Neural crest cell (in vitro differentiated cells): ENCODE results near the gene SMURF2. TPM values are rescaled to one million over a fixed set of nuclear protein-coding genes. Genes with fewer than 3 reads are reported as not detected.

ENCODE experiments used
- DNase-seq: peaks from one replicate; pipeline ENCODE4 v3.0.0; 2021; ENCODE audit warnings: low read depth, mixed read lengths, low spot score
- H3K27ac Mint-ChIP-seq: one replicate; pipeline ENCODE4 v1.8.0; 2021; ENCODE audit warnings: mild to moderate bottlenecking, mixed read lengths; ENCODE audit not compliant: unreplicated experiment
- H3K27me3 Mint-ChIP-seq: 2 replicates; pipeline ENCODE4 v1.8.0; 2021; ENCODE audit warnings: low read depth, mild to moderate bottlenecking, mixed read lengths
- H3K36me3 Mint-ChIP-seq: 2 replicates; pipeline ENCODE4 v1.8.0; 2021; ENCODE audit warnings: low read depth, mild to moderate bottlenecking, mixed read lengths
- H3K4me1 Mint-ChIP-seq: 2 replicates; pipeline ENCODE4 v1.8.0; 2021; ENCODE audit warnings: mixed read lengths
- H3K4me3 Mint-ChIP-seq: one replicate; pipeline ENCODE4 v1.8.0; 2021; ENCODE audit warnings: mild to moderate bottlenecking, mixed read lengths
- H3K9me3 Mint-ChIP-seq: 2 replicates; pipeline ENCODE4 v1.8.0; 2021; ENCODE audit warnings: mixed read lengths
- CTCF ChIP-seq: fragments of 200-600 bp; sonication (generic); conservative IDR thresholded peaks from 2 replicates; pipeline ENCODE4 v1.5.0; 2021; ENCODE audit warnings: antibody characterized with exemption, mild to moderate bottlenecking
- total RNA-seq: library from RNA; stranded (reverse); gene quantifications from 2 replicates; pipeline ENCODE4 v1.2.1, GENCODE V29; 2021

Gene SMURF2
- total RNA-seq, 1 donor from 2014 or later: 32.7 TPM

- no peak for DNase-seq
- Mint-ChIP-seq H3K36me3 (no peaks in the 10 kb centered on the region), H3K27ac (peak overlapping the region; percentile 78), H3K4me1 (peaks cover 16% of the 10 kb centered on the region), H3K27me3 (no peaks in the 10 kb centered on the region), H3K4me3 (no peak overlapping the region), H3K9me3 (no peaks in the 10 kb centered on the region)
- no peak for TF ChIP-seq CTCF
Observed at GRCh38 chr17:64632194-64632593, 29.9 kb downstream of the SMURF2 start.

DNA sequence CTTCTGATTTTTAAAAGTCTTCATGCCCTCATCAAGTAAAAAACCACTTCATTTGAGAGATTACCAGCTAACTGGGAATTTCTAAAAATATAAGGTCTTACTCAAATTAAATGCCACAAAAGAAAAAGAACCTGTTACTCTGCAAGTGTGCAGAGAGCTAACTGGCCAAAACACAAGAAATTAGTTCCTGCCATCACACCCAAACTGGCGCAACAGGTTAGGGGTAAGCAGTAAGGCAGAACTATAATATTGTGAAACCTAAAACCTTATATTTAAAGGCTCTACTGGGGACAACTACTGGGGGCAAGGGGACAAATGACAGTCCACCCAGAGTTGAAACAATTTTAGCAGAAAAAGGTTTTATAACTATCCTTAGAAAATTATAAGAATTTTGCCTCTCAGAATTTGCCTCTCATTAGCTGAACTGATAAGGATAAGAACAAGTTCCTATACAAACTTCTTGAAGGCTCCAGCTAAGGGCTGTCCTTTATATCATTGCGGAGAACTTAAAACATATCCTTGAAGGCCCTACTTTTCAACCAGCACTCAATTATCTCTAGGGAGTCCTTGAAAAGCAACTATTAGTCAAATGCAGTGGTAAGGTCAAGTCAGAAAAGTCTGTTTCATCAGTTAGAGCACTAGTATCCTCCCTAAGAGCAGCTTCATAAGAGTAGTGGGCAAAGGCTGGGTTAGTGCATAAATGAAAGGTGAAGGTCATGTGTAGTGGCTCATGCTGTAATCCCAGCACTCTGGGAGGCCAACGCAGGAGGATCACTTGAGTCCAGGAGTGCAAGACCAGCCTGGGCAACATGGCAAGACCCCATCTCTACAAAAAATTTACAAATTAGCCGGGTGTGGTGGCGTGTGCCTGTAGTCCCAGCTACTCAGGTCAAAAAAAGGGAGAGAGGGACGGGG lies 31.5 kb downstream of the SMURF2 start:
- H3K36me3 Mint-ChIP-seq: peaks cover 3% of the 10 kb centered on the region
- H3K27ac Mint-ChIP-seq: no peak overlapping the region

GRCh38 chr17:64628641-64629040 lies 33.5 kb downstream of the SMURF2 start:
- no peaks in the 10 kb centered on the region for H3K9me3 Mint-ChIP-seq
- no peak for TF ChIP-seq CTCF
- DNase-seq: no peak
- H3K4me1 Mint-ChIP-seq: peaks cover 16% of the 10 kb centered on the region
- peaks cover 3% of the 10 kb centered on the region for H3K36me3 Mint-ChIP-seq
- no peak overlapping the region for H3K4me3 Mint-ChIP-seq
- no peak overlapping the region for H3K27ac Mint-ChIP-seq
- no peaks in the 10 kb centered on the region for H3K27me3 Mint-ChIP-seq

More for the DNA sequence above, 31.5 kb downstream of the SMURF2 start:
- H3K9me3 Mint-ChIP-seq: no peaks in the 10 kb centered on the region
- no peak for TF ChIP-seq CTCF
- no peak for DNase-seq
- no peaks in the 10 kb centered on the region for H3K27me3 Mint-ChIP-seq
- peaks cover 16% of the 10 kb centered on the region for H3K4me1 Mint-ChIP-seq
- H3K4me3 Mint-ChIP-seq: no peak overlapping the region

DNA sequence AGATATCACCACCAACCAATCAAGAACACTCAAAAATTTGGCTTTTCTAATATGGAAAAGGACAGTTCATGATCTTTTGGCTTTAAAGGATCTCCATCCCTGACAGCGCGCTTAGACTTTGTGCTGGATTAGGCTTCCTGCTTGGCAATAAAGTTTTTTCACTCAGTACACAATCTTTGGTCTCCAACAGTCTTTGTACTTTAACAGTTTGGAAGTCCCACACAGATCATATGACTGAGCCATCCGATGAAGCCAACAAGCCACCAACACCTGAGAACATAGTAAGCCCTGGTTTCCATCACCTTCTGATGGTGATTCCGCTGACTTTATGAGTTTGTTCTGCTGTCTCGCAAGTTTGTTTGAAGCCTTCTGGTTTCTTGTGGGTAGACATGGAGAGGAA lies 34.3 kb downstream of the SMURF2 start:
- Mint-ChIP-seq H3K27me3 (no peaks in the 10 kb centered on the region), H3K9me3 (no peaks in the 10 kb centered on the region), H3K36me3 (peaks cover 3% of the 10 kb centered on the region), H3K4me1 (peaks cover 16% of the 10 kb centered on the region), H3K27ac (no peak overlapping the region), H3K4me3 (no peak overlapping the region)
- TF ChIP-seq CTCF: no peak
- DNase-seq: no peak

DNA sequence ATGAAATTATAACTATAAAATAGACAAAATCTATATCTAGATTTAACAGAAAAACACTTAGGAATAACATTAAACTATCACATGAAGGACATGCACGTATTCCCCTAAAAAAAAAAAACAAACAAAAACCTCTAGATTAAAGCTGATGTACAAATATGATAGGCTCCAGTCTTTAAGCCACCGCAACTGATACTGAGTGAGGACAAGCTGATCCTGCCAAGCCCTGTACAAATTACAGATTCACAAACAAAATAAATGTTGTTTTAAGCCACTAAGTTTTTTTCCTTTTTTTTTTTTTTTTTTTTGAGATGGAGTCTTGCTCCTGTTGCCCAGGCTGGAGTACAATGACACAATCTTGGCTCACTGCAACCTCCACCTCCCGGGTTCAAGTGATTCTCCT lies 35.3 kb downstream of the SMURF2 start:
- H3K4me1 Mint-ChIP-seq: peaks cover 16% of the 10 kb centered on the region
- no peak for TF ChIP-seq CTCF
- no peaks in the 10 kb centered on the region for H3K27me3 Mint-ChIP-seq
- H3K4me3 Mint-ChIP-seq: no peak overlapping the region
- H3K36me3 Mint-ChIP-seq: peaks cover 3% of the 10 kb centered on the region
- H3K27ac Mint-ChIP-seq: no peak overlapping the region
- DNase-seq: no peak
- no peaks in the 10 kb centered on the region for H3K9me3 Mint-ChIP-seq
